ENCODE measurements around the gene INPP5E.

- no peak for TF ChIP-seq KDM1A (IDR thresholded peaks at IDR 0.05; ENCODE audit: borderline replicate concordance)
- TF ChIP-seq CTCF (IDR thresholded peaks at IDR 0.05 in 2 of 3, conservative IDR thresholded peaks at IDR 0.05 in 1 of 3; ENCODE audit: control insufficient read depth in 2 of 3, extremely low read depth in 1 of 3, insufficient read depth in 1 of 3, low read depth in 3 of 3, low read length in 3 of 3), result no peak
- no peak for TF ChIP-seq ESRRA (IDR thresholded peaks at IDR 0.05; ENCODE audit: low read length)
- TF ChIP-seq SMAD5 (IDR thresholded peaks at IDR 0.05; ENCODE audit: low read depth), result no peak
- TF ChIP-seq MXI1 (IDR thresholded peaks at IDR 0.05; ENCODE audit: low read depth, low read length), result no peak
- no peak for TF ChIP-seq CHD2 (IDR thresholded peaks at IDR 0.05; ENCODE audit: borderline replicate concordance, low read depth, low read length)
- no peak for TF ChIP-seq POLR2AphosphoS5 (IDR thresholded peaks at IDR 0.05; ENCODE audit: low read length)
- no peak for TF ChIP-seq ZBTB11 (CRISPR knock-in tag; IDR thresholded peaks at IDR 0.05)
- no peak for TF ChIP-seq GABPA (IDR thresholded peaks at IDR 0.05; ENCODE audit: low read depth)
These were observed 33.7 kb upstream of the INPP5E start for GRCh38 chr9:136473354-136473721.

Data from GM12878 (cell line).